ENCODE results near the gene KRTAP5-5. TPM values are rescaled to one million over a fixed set of nuclear protein-coding genes. Genes with fewer than 3 reads are reported as not detected.
"Not testable (repeated sequence)": the region's sequence is repeated elsewhere in the genome, so short reads cannot be mapped to it uniquely, and the experiment has no call there.

KRTAP5-5 gene, protein sequence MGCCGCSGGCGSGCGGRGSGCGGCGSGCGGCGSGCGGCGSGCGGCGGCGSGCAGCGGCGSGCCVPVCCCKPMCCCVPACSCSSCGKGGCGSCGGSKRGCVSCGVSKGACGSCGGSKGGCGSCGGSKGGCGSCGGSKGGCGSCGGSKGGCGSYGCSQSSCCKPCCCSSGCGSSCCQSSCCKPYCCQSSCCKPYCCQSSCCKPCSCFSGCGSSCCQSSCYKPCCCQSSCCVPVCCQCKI
- polyA plus RNA-seq (not detected in 2 replicates), polyA minus RNA-seq (not detected in 2 replicates)

DNA sequence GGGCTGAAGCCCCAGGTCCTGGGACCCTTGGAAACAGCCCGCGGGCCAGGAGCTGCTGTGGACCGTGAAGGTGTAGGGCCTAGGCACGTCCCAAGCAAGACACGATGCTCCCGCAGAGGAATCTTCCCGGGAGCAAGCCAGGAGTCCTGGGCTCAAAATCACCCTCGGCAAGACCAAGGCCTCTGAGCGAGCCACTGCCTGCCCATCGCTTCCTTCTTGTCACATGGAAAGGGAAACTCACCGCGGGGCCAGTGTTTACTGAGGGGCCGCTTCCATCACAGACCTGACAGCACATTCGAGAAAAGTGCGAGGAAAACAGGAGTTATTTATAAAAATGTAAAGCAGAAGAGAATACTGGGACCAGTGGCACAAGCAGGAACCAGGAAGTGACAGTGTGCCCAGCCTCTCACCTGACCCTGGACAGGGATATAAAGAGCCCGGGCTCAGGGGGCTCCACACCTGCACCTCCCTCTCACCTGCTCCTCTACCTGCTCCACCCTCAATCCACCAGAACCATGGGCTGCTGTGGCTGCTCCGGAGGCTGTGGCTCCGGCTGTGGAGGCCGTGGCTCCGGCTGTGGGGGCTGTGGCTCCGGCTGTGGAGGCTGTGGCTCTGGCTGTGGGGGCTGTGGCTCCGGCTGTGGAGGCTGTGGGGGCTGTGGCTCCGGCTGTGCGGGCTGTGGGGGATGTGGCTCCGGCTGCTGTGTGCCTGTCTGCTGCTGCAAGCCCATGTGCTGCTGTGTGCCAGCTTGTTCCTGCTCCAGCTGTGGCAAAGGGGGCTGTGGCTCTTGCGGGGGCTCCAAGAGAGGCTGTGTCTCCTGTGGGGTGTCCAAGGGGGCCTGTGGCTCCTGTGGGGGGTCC, at the start of gene KRTAP5-5:
TSS of gene KRTAP5-5 (plus strand) at position 450 of the 860 bp plus-strand sequence. CDS start at position 516, 66 bp downstream.
- no peaks in the 10 kb centered on the region for H3K36me3 ChIP-seq (ENCODE audit: insufficient read depth, low read length)
- no peak within 1 kb of the TSS for H3K27ac ChIP-seq (ENCODE audit: low read length)
- H2AFZ ChIP-seq (ENCODE audit: low read depth, low read length): no peak within 1 kb of the TSS

DNA sequence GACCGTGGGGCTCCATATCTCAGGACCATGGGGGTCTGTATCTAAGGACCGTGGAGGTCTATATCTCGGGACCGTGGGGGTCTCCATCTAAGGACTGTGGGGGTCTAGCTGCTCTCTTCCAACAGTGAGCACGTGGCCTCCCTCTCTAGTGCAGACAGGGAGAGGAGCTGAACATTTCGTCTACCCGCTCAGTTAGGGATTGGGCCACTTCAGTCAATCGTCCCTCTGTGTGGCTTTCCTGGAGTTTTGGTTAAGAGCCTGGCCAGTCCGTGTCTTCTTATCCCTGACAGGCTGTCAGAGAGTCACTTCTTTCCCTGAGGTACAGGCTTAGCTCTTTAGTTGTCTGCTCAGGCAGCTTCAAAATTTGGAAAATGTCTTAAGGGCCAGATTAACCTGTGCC, 47.6 kb upstream of the KRTAP5-5 start:
- no peak overlapping the region for H3K4me3 ChIP-seq (ENCODE audit: low read length)
- no peak overlapping the region for H2AFZ ChIP-seq (ENCODE audit: low read depth, low read length)
- H3K4me2 ChIP-seq (ENCODE audit: low read length): no peak overlapping the region
- no peak overlapping the region for H3K9ac ChIP-seq (ENCODE audit: low read length)
- no peaks in the 10 kb centered on the region for H3K27me3 ChIP-seq (ENCODE audit: insufficient read depth, low read depth, low read length)
- no peaks in the 10 kb centered on the region for H3F3A ChIP-seq (ENCODE audit: insufficient read depth, low read length, poor library complexity, severe bottlenecking)
- no peaks in the 10 kb centered on the region for H4K20me1 ChIP-seq (ENCODE audit: insufficient read depth)
- no peak for TF ChIP-seq EZH2 (IDR thresholded peaks at IDR 0.05; ENCODE audit: borderline replicate concordance, insufficient read depth, low read length, poor library complexity, severe bottlenecking)
- no peaks in the 10 kb centered on the region for H3K79me2 ChIP-seq (replicated peaks; ENCODE audit: insufficient read depth, low read length)
- H3K9me2 ChIP-seq (ENCODE audit: insufficient read depth, low read length): no peaks in the 10 kb centered on the region
- H3K9me3 ChIP-seq (ENCODE audit: low read length): peaks cover 3% of the 10 kb centered on the region
- no peak overlapping the region for H3K27ac ChIP-seq (ENCODE audit: low read length)
- no peaks in the 10 kb centered on the region for H3K36me3 ChIP-seq (ENCODE audit: insufficient read depth, low read length)

More for the DNA sequence above, at the start of gene KRTAP5-5:
- Histone ChIP-seq H3K27me3 (ENCODE audit: insufficient read depth, low read depth, low read length) (no peaks in the 10 kb centered on the region), H4K20me1 (ENCODE audit: insufficient read depth) (no peaks in the 10 kb centered on the region), H3K9me3 (ENCODE audit: low read length) (no peaks in the 10 kb centered on the region), H3K4me3 (ENCODE audit: low read length) (no peak within 1 kb of the TSS), H3K79me2 (replicated peaks; ENCODE audit: insufficient read depth, low read length) (no peaks in the 10 kb centered on the region), H3K9ac (ENCODE audit: low read length) (no peak within 1 kb of the TSS), H3K9me2 (ENCODE audit: insufficient read depth, low read length) (no peaks in the 10 kb centered on the region), H3F3A (ENCODE audit: insufficient read depth, low read length, poor library complexity, severe bottlenecking) (no peaks in the 10 kb centered on the region), H3K4me2 (ENCODE audit: low read length) (no peak within 1 kb of the TSS)
- TF ChIP-seq, protein P1, sequence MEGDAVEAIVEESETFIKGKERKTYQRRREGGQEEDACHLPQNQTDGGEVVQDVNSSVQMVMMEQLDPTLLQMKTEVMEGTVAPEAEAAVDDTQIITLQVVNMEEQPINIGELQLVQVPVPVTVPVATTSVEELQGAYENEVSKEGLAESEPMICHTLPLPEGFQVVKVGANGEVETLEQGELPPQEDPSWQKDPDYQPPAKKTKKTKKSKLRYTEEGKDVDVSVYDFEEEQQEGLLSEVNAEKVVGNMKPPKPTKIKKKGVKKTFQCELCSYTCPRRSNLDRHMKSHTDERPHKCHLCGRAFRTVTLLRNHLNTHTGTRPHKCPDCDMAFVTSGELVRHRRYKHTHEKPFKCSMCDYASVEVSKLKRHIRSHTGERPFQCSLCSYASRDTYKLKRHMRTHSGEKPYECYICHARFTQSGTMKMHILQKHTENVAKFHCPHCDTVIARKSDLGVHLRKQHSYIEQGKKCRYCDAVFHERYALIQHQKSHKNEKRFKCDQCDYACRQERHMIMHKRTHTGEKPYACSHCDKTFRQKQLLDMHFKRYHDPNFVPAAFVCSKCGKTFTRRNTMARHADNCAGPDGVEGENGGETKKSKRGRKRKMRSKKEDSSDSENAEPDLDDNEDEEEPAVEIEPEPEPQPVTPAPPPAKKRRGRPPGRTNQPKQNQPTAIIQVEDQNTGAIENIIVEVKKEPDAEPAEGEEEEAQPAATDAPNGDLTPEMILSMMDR (IDR thresholded peaks at IDR 0.05; ENCODE audit: poor library complexity, severe bottlenecking): no peak
- TF ChIP-seq EZH2 (IDR thresholded peaks at IDR 0.05; ENCODE audit: borderline replicate concordance, insufficient read depth, low read length, poor library complexity, severe bottlenecking): no peak
- TF ChIP-seq, protein P2, sequence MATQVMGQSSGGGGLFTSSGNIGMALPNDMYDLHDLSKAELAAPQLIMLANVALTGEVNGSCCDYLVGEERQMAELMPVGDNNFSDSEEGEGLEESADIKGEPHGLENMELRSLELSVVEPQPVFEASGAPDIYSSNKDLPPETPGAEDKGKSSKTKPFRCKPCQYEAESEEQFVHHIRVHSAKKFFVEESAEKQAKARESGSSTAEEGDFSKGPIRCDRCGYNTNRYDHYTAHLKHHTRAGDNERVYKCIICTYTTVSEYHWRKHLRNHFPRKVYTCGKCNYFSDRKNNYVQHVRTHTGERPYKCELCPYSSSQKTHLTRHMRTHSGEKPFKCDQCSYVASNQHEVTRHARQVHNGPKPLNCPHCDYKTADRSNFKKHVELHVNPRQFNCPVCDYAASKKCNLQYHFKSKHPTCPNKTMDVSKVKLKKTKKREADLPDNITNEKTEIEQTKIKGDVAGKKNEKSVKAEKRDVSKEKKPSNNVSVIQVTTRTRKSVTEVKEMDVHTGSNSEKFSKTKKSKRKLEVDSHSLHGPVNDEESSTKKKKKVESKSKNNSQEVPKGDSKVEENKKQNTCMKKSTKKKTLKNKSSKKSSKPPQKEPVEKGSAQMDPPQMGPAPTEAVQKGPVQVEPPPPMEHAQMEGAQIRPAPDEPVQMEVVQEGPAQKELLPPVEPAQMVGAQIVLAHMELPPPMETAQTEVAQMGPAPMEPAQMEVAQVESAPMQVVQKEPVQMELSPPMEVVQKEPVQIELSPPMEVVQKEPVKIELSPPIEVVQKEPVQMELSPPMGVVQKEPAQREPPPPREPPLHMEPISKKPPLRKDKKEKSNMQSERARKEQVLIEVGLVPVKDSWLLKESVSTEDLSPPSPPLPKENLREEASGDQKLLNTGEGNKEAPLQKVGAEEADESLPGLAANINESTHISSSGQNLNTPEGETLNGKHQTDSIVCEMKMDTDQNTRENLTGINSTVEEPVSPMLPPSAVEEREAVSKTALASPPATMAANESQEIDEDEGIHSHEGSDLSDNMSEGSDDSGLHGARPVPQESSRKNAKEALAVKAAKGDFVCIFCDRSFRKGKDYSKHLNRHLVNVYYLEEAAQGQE (IDR thresholded peaks at IDR 0.05; ENCODE audit: borderline replicate concordance): no peak
- no peak for TF ChIP-seq RAD21 (conservative IDR thresholded peaks at IDR 0.05)
- TF ChIP-seq MXI1 (conservative IDR thresholded peaks at IDR 0.05; ENCODE audit: poor library complexity, severe bottlenecking): no peak
- TF ChIP-seq EP300 (conservative IDR thresholded peaks at IDR 0.05; ENCODE audit: poor library complexity, severe bottlenecking): no peak
- TF ChIP-seq SMC3 (conservative IDR thresholded peaks at IDR 0.05; ENCODE audit: poor library complexity): no peak
- TF ChIP-seq POLR2AphosphoS5 (IDR thresholded peaks at IDR 0.05): no peak
- no peak for TF ChIP-seq TAF1 (IDR thresholded peaks at IDR 0.05; ENCODE audit: low read depth)

DNA sequence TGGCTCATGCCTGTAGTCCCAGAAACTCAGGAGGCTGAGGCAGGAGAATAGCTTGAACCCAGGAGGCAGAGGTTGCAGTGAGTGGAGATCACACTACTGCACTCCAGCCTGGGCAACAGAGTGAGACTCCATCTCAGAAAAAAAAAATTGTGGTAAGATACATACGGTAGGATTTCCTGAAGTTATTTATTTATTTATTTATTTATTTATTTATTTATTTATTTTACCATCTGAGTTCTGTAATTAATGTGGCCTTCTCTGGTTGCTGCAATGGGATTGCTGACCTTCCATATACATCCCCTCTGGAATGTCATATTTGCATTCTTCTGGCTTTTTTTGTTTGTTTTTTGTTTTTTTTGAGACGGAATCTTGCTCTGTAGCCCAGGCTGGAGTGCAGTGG, 46.7 kb upstream of the KRTAP5-5 start:
- H3K79me2 ChIP-seq (replicated peaks; ENCODE audit: insufficient read depth, low read length); H4K20me1 ChIP-seq (ENCODE audit: insufficient read depth); H3K9ac ChIP-seq (ENCODE audit: low read length); H2AFZ ChIP-seq (ENCODE audit: low read depth, low read length); H3K27ac ChIP-seq (ENCODE audit: low read length); H3K27me3 ChIP-seq (ENCODE audit: insufficient read depth, low read depth, low read length); H3K4me3 ChIP-seq (ENCODE audit: low read length); H3K9me3 ChIP-seq (ENCODE audit: low read length); H3F3A ChIP-seq (ENCODE audit: insufficient read depth, low read length, poor library complexity, severe bottlenecking); H3K4me2 ChIP-seq (ENCODE audit: low read length); H3K9me2 ChIP-seq (ENCODE audit: insufficient read depth, low read length); H3K36me3 ChIP-seq (ENCODE audit: insufficient read depth, low read length): not testable (repeated sequence)

DNA sequence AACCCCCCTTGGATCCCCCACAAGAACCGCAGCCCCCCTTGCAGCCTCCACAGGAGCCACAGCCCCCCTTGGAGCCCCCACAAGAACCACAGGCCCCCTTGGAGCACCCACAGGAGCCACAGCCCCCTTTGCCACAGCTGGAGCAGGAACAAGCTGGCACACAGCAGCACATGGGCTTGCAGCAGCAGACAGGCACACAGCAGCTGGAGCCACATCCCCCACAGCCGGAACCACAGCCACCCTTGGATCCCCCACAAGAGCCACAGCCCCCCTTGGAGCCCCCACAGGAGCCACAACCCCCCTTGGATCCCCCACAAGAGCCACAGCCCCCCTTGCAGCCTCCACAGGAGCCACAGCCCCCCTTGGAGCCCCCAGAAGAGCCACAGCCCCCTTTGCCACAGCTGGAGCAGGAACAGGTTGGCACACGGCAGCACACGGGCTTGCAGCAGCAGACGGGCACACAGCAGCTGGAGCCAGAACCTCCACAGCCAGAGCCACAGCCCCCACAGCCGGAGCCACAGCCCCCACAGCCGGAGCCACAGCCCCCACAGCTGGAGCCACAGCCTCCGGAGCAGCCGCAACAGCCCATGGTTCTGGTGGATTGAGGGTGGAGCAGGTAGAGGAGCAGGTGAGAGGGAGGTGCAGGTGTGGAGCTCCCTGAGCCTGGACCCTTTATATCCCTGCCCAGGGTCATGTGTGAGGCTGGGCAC, 44.8 kb upstream of the KRTAP5-5 start, which contains the start of gene KRTAP5-1:
TSS of gene KRTAP5-1 (minus strand) at position 623 of the 710 bp plus-strand sequence. CDS start at position 589, 34 bp downstream.
- not testable (repeated sequence) for H3K27ac ChIP-seq (ENCODE audit: low read length); H2AFZ ChIP-seq (ENCODE audit: low read depth, low read length); H3K79me2 ChIP-seq (replicated peaks; ENCODE audit: insufficient read depth, low read length); H3K4me2 ChIP-seq (ENCODE audit: low read length); H3K9ac ChIP-seq (ENCODE audit: low read length); H3K9me2 ChIP-seq (ENCODE audit: insufficient read depth, low read length); H3K4me3 ChIP-seq (ENCODE audit: low read length); H3K36me3 ChIP-seq (ENCODE audit: insufficient read depth, low read length); H3K9me3 ChIP-seq (ENCODE audit: low read length); H4K20me1 ChIP-seq (ENCODE audit: insufficient read depth); H3K27me3 ChIP-seq (ENCODE audit: insufficient read depth, low read depth, low read length); H3F3A ChIP-seq (ENCODE audit: insufficient read depth, low read length, poor library complexity, severe bottlenecking)
